GM21381 (cell line): Measurements from ENCODE around the gene FCRL5.
"Not testable (repeated sequence)": the region's sequence is repeated elsewhere in the genome, so short reads cannot be mapped to it uniquely, and the experiment has no call there.

Source experiments
- ATAC-seq: cut with Tn5 transposase; IDR thresholded peaks from one replicate; pipeline ENCODE4 v1.9.1; 2021; ENCODE audit warnings: mild to moderate bottlenecking, moderate library complexity; ENCODE audit not compliant: unreplicated experiment

Gene FCRL5

DNA sequence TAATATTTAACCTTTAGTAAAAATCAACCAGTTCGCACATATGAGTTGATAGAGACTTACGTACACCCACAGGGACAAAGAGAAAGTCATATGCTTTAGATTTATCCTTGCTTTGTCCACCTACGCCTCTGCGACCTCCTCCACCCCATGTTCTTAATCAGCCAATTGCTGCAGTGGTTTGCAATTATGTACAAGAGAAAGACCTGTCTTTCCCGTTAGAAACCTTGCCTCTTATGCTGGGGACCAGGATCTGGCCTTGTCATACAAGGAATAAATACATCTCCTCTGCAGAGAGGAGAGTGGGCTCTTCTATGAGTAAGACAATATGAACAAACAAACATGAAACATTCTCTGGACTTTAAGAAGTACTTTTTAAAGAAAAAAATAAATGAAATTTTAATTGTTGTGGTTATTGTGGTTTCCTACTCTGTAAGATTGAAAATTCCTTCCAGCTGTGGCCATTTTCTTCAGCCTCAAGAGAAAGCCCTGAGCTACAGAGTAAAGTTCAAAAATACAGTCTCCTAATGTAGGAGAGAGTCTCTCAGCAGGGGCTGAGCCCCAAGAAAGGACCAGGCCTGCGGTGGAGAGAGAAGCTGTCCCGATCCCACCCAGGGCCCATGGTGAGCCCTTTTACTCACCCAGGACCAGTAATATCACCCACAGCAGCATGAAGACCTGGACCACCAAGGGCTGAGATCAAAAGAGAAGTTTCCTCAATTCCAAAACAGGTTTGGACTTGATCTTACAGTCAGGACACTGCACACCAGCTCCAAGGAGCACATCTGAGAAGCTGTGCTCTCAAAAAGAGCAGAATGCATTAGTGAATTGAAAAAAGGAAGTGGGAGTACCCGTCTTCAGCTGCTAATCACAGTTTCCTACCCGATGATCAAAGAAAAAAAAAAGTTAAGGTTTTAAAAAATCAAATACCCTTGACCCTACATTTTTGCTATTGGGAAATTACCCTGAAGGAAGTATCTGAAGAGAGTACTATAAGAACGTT, at the start of gene FCRL5:
FCRL5 (minus strand) TSS at position 822 of the 1,000 bp plus-strand sequence; CDS start at position 669, 153 bp downstream.
- peak; percentile 77 for ATAC-seq

- ATAC-seq, result no peak
These were observed 47.9 kb upstream of the FCRL5 start for GRCh38 chr1:157600236-157600635.

GRCh38 chr1:157597959-157598667, 45.8 kb upstream of the FCRL5 start, which contains the start of gene FCRL4:
TSS of gene FCRL4 (minus strand) at chr1:157598085. CDS start at chr1:157597944, 141 bp downstream.
- peak; percentile 53 for ATAC-seq

DNA sequence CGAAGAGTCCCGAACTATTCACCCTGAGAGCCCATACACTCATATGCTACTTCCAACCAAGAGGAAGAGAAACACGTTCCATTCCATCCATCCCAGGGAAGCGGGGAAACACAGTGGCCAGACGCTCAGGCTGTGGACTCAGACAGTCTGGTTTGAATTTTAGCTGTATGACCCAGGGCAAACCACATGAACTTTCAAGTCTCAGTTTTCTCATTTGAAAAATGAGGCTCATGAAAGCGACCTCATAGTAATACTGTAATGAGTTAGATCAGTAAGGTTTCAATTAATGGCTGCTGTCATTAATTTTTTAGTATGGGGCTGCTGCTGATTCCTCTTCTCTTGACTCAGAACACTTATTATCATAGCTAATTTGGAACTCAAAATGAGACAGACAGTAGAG, 44.1 kb upstream of the FCRL5 start:
- ATAC-seq, result peak; percentile 46

DNA sequence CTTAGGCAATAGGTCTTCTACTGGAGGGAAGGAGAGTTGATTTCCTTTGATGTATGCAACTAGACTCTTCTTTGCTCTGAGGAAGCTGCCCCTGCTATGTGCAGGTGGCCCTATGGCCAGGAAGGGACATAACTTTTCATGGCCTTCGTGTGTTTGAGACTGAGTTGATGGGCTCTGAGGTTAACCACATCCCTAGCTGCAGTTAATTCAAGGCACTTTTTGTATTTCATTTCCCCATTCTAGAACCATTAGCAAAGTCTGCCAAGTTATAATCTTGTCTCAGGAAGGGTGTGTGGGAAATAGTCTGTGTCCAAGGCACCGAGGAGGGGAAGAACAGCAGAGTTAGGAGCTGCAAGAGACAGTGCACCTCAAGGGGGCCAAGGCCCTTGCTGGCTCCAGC, 43.0 kb upstream of the FCRL5 start:
- ATAC-seq, result peak; percentile 62

GRCh38 chr1:157585984-157586383, 33.7 kb upstream of the FCRL5 start:
- no peak for ATAC-seq

DNA sequence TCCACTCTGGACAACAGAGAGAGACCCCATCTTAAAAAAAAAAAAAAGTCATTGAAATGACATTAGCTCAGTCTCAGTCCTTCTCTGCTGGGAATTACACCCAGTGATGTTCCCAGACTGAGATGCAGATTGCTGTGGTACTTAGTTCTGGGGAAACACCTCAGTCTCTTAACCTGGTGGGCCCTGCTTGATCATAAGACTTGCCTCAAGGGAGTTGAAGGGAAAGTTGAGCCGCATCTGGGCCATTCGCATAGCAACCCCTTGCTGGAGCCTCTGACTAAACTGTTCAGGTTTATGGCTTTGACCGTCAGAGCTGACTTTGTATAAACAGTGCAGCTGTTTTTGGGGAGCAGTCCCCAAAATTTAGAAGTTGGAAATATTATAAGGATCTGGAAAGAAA, 32.2 kb upstream of the FCRL5 start:
- no peak for ATAC-seq

GRCh38 chr1:157580828-157581210, 28.5 kb upstream of the FCRL5 start:
- no peak for ATAC-seq

DNA sequence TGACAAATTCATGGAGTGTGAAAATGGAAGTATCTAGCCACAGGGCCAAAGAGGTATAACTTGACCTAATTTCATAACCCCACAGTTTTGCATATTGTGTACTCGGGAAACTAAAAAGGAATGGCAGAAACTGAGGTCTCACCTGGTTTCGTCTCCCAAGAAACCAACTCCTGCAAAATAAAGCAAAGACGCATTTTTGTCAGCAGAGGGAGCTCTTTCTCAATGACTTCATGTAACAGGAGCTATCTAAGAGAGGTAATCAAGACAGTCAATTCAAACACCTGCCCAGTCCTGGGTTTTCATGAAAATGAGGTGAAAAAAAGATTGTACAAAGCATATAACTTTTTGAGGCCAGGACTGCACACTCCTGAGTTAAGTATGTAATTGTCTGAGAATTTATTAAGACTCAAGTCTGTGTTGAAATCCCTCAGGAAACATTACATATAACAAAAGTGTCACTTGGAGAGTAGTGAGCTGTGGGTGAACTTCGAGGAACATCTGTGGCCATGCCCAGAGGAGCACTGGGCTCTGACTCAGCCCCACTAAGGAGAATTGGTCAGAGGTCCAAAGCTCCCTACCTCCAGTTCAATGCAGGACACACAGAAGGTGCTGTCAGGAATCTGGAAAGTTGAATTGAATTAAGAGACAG, 28.0 kb upstream of the FCRL5 start:
- ATAC-seq, result no peak

DNA sequence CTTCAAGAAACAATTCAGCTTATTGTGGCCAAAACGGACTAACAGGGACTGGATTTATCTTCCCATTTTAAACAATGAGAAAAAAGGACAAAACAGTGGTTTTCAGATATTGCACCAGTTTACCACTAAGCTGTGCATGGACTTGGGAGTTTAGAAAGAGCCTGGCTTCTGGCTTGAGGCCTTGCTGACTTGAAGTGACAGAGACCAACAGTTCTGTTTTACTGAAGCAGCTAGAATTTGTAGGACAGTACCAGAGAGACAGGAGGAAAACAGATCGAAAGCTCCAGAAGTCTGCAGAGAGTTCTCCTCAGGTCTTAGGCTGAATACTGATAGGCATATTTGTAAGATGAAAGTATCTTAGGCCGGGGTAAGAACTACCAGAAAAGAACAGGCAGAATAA, 25.1 kb upstream of the FCRL5 start:
- ATAC-seq, result no peak

DNA sequence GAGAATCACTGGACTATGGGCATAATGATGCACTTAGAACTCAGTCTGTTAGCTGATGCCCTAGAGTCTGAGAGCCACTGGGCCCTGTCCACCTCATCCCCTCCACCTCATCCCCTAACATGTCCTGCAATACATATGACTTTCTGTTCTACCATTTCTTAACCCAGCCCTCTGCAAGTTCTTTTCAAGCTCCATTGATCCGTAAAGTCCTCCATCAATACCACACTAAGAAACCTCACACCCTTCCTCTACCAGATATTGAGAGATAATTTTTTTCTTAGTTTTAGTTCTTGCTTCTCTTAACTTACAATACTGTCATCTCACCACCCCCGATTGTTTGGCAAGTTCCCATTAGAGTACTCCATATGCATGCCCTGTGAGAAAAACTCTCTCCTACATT, 23.4 kb upstream of the FCRL5 start:
- peak; percentile 75 for ATAC-seq

DNA sequence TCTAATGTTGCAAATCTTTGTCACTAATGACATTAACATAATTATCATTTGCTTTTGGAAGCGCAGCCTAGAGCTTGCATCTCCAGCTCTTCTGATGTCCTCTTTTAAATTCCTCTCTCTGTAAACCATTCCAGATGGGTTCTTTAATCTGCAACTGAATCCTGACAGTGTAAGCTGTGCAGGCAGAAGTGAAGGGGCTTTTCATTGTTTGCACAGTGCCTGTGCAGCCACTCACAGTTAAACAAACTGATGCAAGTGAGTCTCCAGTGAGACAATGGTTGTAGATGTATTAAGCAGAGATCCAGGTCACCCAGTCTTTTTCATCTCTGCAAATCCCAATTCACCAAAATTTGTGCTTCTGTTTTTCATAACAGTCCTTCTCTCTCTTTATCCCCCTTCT, 22.5 kb upstream of the FCRL5 start:
- no peak for ATAC-seq

DNA sequence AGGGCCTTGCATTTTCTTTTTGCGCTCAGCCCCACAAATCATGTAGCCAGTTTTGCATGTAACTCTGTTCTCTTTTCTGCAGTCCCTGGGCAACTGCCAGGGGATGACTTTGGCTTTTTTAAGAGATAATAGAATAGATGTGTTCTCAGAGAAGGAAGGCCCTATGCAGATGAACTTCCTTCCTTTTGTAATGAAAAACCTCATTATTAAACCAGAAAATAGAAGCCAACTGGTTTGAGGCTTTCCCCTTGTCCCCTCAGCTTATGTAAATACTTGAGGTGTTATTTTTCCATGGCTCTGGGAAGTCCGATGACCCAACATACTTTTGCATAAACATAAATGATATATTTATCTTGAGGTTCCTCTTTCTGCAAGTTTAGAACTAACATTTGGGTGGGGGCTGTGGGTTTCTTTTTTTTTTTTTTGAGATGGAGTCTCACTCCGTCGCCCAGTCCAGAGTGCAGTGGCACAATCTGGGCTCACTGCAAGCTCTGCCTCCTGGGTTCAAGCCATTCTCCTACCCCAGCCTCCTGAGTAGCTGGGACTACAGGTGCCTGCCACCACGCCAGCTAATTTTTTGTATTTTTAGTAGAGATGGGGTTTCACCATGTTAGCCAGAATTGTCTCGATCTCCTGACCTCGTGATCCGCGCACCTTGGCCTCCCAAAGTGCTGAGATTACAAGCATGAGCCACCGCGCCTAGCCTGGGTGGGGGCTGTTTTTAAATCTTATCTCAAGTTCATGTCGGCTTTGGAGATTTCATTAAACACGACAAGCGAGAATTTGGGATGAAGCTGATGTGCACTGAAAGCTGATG, 14.4 kb upstream of the FCRL5 start:
- ATAC-seq, result no peak

- peak; percentile 77 for ATAC-seq
These were observed 10.2 kb upstream of the FCRL5 start for GRCh38 chr1:157562515-157562914.

GRCh38 chr1:157558119-157558518, 5.8 kb upstream of the FCRL5 start:
- ATAC-seq, result no peak

DNA sequence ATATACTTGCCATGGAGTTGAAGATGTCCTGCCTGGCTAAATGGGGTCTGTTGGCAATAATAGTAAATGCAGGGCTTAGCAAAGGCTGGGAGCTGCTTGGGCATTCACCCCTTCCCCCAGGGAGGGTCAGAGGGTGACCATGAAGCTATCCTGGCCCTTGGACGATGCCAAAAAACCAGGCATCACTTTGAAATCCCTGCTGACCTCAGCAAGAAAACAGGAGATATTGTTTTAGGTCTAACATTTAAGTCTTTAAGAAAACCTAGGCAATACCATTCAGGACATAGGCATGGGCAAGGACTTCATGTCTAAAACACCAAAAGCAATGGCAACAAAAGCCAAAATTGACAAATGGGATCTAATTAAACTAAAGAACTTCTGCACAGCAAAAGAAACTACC, 4.2 kb downstream of the FCRL5 start:
- ATAC-seq, result not testable (repeated sequence)

DNA sequence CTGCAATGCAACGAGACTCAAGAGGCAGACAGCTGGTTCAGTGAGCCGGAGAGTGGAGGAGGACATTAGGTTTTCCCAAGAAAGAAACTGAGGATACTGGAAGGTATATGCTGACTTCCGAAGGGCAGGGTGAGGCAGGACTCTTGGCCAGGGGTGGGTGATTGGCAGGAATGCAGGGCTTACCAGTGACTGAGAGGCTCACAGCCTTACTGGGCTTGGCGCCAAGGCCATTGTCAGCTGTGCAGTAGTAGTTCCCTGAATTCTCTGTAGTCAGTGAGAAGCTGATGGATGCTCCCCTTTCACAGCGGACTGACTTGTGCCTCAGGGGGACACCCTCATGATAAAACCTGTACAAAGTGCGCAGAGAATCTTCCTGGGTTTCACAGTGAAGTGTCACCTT, 9.6 kb downstream of the FCRL5 start:
- ATAC-seq, result no peak

GRCh38 chr1:157540852-157541251, 11.5 kb downstream of the FCRL5 start:
- ATAC-seq, result no peak

GRCh38 chr1:157540160-157540748, 12.1 kb downstream of the FCRL5 start:
- ATAC-seq, result no peak

DNA sequence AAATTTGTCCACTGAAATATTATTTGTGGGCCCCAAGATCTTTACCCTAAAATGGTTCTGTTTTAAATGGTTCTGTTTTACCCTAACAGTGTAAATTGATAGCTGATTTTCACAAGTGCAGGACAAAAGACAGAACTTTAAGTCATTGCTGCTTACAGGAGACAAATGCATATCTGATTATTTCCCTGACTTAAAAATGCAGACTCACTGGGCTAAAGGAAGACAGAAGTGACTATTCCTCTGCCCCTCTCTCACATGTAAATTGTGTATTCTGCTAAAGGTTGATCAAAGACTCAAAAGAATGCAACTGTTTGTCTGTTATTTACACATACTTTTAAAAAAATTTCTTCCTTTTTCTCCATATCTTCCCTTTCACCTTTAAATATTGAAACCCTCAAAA, 12.7 kb downstream of the FCRL5 start:
- no peak for ATAC-seq
